ENCODE data around the gene SYCE1L.

- no peak for TF ChIP-seq CTCF (conservative IDR thresholded peaks at IDR 0.05; ENCODE audit: low read length)
- no peak for TF ChIP-seq EZH2phosphoT487 (IDR thresholded peaks at IDR 0.05; ENCODE audit: borderline replicate concordance)
Observed at GRCh38 chr16:77221482-77221881, 22.3 kb downstream of the SYCE1L start.

Measured in Loucy (cell line).